ENCODE measurements around the gene ZNF219. TPM values are rescaled to one million over a fixed set of nuclear protein-coding genes. Genes with fewer than 3 reads are reported as not detected.

Gene ZNF219
- total RNA-seq: 5.2 TPM

DNA sequence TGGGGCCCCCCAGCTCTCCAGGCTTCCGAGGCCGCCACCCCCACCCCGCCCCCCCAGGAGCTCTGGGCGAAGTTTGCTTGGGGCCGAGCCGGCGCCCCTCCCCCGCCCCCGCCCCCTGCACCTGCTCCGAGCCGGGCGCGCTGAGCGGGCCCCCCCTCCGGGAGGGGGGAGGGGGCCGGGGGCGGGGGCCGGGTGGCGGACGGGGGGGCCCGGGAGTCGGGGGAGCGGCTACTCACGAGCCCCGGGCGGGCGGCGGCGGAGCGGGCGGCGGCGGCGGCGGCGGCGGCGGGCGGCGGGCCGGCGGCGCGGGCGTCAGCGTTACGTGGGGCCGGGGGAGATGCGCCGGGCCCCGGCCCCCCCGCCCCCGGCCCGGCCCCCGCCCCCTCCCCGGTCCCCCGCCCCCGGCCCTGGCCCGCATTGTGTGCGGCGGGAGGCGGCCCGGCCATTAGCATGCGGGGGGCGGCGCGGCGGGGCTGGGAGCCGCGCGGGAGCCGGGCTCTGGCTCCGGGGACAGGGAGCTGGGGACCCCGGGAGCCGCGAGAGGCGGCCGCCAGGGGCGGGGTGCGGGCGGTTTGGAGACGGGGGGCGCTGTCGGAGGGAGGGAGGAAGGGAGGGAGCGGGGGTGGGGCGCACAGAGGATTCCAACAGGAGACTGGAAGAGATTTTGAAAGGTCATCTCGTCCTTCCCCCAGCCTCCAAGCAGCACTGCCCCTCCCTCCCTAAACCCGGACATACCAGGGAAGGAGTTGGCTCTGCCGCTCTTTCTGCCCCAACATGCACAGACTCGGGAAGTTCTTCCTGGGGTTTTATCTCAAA is at the start of gene ZNF219:
ZNF219 (minus strand) TSS at position 580 of the 816 bp plus-strand sequence. CDS start 5,064 bp downstream, outside the sequence.
- H3K9ac ChIP-seq (ENCODE audit: low read depth in 1 of 3, low read length in 3 of 3): peak within 1 kb of the TSS; percentile 74 to 82 (median 82)
- H3K9me3 ChIP-seq (ENCODE audit: control insufficient read depth in 3 of 3, low read length in 3 of 3): no peaks in the 10 kb centered on the region
- peaks cover 0 to 1% (median under 1%) of the 10 kb centered on the region in 3 donors for H3K36me3 ChIP-seq (ENCODE audit: control insufficient read depth in 3 of 3, insufficient read depth in 3 of 3, low read length in 3 of 3)
- peak within 1 kb of the TSS; percentile 76 to 86 (median 82) for H3K4me3 ChIP-seq (ENCODE audit: low read length in 3 of 3)
- H3K27ac ChIP-seq (ENCODE audit: low read depth, low read length): peak within 1 kb of the TSS; percentile 84
- H3K27me3 ChIP-seq (ENCODE audit: control insufficient read depth in 3 of 3, insufficient read depth in 3 of 3, low read length in 3 of 3): no peaks in the 10 kb centered on the region
- peaks cover 22 to 35% (median 25%) of the 10 kb centered on the region in 3 donors for H3K4me1 ChIP-seq (ENCODE audit: control insufficient read depth in 3 of 3, insufficient read depth in 3 of 3, low read length in 3 of 3)

DNA sequence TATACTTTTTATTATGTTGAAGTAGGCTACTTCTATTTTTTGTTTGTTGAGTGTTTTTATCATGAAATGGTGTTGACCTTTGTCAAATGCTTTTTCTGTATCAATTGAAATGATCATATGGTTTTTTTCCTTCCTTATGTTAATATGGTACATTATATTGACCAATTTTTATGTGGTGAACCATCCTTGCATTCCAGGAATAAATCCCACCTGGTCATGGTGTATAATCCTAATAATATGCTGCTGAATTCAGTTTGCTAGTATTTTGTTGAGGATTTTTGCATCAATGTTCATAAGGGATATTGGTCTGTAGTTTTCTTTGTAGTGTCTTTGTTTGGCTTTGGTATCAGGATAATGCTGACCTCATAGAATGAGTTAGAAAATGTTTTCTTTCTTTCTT is 47.0 kb upstream of the ZNF219 start:
- Histone ChIP-seq H3K36me3 (ENCODE audit: control insufficient read depth in 3 of 3, insufficient read depth in 3 of 3, low read length in 3 of 3) (no peaks in the 10 kb centered on the region), H3K27me3 (ENCODE audit: control insufficient read depth in 3 of 3, insufficient read depth in 3 of 3, low read length in 3 of 3) (no peaks in the 10 kb centered on the region), H3K27ac (ENCODE audit: low read depth, low read length) (no peak overlapping the region), H3K9me3 (ENCODE audit: control insufficient read depth in 3 of 3, low read length in 3 of 3) (peaks cover 0 to 2% (median 0%) of the 10 kb centered on the region in 3 donors), H3K4me3 (ENCODE audit: low read length in 3 of 3) (no peak overlapping the region), H3K4me1 (ENCODE audit: control insufficient read depth in 3 of 3, insufficient read depth in 3 of 3, low read length in 3 of 3) (no peaks in the 10 kb centered on the region), H3K9ac (ENCODE audit: low read depth in 1 of 3, low read length in 3 of 3) (no peak overlapping the region)

DNA sequence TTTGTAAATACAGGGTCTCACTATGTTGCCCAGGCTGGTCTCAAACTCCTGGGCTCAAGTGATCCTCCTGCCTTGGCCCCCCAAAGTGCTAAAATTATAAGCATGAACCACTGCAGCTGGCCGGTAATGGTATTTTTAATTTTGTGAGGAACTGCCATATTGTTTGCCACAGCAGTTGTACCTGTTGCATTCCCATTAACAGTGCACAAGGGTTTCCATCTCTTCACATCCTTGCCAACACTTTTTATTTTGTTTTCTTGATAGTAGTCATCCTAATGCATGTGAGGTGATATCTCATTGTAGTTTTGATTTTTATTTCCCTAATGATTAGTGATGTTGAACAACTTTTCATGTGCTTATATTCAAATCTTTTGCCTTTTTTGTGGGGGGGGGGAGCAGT is 43.9 kb upstream of the ZNF219 start:
- Histone ChIP-seq H3K4me1 (ENCODE audit: control insufficient read depth in 3 of 3, insufficient read depth in 3 of 3, low read length in 3 of 3) (no peaks in the 10 kb centered on the region), H3K9ac (ENCODE audit: low read depth in 1 of 3, low read length in 3 of 3) (no peak overlapping the region), H3K36me3 (ENCODE audit: control insufficient read depth in 3 of 3, insufficient read depth in 3 of 3, low read length in 3 of 3) (no peaks in the 10 kb centered on the region), H3K27ac (ENCODE audit: low read depth, low read length) (no peak overlapping the region), H3K4me3 (ENCODE audit: low read length in 3 of 3) (no peak overlapping the region), H3K27me3 (ENCODE audit: control insufficient read depth in 3 of 3, insufficient read depth in 3 of 3, low read length in 3 of 3) (no peaks in the 10 kb centered on the region), H3K9me3 (ENCODE audit: control insufficient read depth in 3 of 3, low read length in 3 of 3) (peaks cover 0 to 2% (median 0%) of the 10 kb centered on the region in 3 donors)

DNA sequence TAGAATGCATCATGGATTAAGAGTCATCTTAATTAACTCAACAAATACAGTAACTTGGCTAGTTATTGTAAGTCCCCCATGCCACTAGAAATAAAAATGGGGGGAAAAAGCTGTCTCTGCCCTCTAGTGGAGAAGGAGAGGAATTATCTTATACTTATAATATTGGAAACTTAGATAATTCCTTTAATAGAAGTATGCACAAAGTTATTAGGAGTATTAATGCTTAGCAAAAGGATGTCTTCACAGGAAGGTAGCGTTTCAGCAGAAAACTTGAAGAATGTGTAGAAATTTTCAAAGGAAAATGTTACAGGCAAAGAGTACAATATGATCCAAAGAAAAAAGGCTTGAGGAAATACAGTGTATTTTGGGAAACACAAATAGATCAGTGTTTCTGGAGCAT is 37.6 kb upstream of the ZNF219 start:
- no peak overlapping the region for H3K9ac ChIP-seq (ENCODE audit: low read depth in 1 of 3, low read length in 3 of 3)
- H3K36me3 ChIP-seq (ENCODE audit: control insufficient read depth in 3 of 3, insufficient read depth in 3 of 3, low read length in 3 of 3): no peaks in the 10 kb centered on the region
- H3K9me3 ChIP-seq (ENCODE audit: control insufficient read depth in 3 of 3, low read length in 3 of 3): no peaks in the 10 kb centered on the region
- no peaks in the 10 kb centered on the region for H3K4me1 ChIP-seq (ENCODE audit: control insufficient read depth in 3 of 3, insufficient read depth in 3 of 3, low read length in 3 of 3)
- no peak overlapping the region for H3K4me3 ChIP-seq (ENCODE audit: low read length in 3 of 3)
- no peak overlapping the region for H3K27ac ChIP-seq (ENCODE audit: low read depth, low read length)
- no peaks in the 10 kb centered on the region for H3K27me3 ChIP-seq (ENCODE audit: control insufficient read depth in 3 of 3, insufficient read depth in 3 of 3, low read length in 3 of 3)

DNA sequence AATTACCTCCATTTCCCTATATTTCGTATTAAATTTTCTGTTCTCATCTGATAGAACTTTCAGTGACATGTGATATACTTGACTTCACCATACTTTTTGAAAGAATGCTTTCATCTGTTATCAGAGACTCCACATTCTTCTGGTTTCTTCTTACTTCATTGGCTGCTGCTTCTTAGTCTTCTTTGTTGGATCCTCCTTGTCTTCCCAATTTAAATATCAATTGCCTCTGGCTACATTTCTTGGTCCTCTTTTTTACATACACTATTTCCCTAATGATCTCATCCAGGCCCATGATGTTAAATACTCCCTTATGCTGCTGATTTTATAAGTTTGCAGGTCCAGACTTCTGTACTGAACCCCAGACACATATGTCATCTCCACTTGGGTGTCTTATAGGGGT is 35.4 kb upstream of the ZNF219 start:
- Histone ChIP-seq H3K36me3 (ENCODE audit: control insufficient read depth in 3 of 3, insufficient read depth in 3 of 3, low read length in 3 of 3) (no peaks in the 10 kb centered on the region), H3K9ac (ENCODE audit: low read depth in 1 of 3, low read length in 3 of 3) (no peak overlapping the region), H3K4me3 (ENCODE audit: low read length in 3 of 3) (no peak overlapping the region), H3K9me3 (ENCODE audit: control insufficient read depth in 3 of 3, low read length in 3 of 3) (no peaks in the 10 kb centered on the region), H3K27me3 (ENCODE audit: control insufficient read depth in 3 of 3, insufficient read depth in 3 of 3, low read length in 3 of 3) (no peaks in the 10 kb centered on the region), H3K27ac (ENCODE audit: low read depth, low read length) (no peak overlapping the region), H3K4me1 (ENCODE audit: control insufficient read depth in 3 of 3, insufficient read depth in 3 of 3, low read length in 3 of 3) (no peaks in the 10 kb centered on the region)

DNA sequence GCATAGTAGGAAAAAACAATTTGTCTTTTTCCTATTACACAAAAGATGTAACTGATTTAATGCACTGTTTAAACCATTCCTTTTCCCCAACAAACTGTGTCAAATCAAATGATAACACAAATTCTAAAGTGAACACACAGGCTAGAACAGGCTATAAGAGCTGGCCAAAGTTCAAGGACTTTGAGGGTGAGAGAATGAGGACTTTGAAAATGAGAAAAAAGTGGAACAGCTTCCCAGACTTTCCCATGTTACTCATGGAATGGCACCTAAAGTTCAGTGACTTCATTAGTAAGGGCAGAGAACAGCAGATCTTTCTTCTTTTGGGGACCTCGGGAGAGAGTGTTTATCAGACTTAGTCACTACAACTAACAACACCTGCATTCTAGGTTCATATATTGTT is 25.0 kb upstream of the ZNF219 start:
- H3K27ac ChIP-seq (ENCODE audit: low read depth, low read length): no peak overlapping the region
- H3K9ac ChIP-seq (ENCODE audit: low read depth in 1 of 3, low read length in 3 of 3): no peak overlapping the region
- H3K27me3 ChIP-seq (ENCODE audit: control insufficient read depth in 3 of 3, insufficient read depth in 3 of 3, low read length in 3 of 3): peaks cover 0 to 4% (median 0%) of the 10 kb centered on the region in 3 donors
- no peaks in the 10 kb centered on the region for H3K4me1 ChIP-seq (ENCODE audit: control insufficient read depth in 3 of 3, insufficient read depth in 3 of 3, low read length in 3 of 3)
- H3K4me3 ChIP-seq (ENCODE audit: low read length in 3 of 3): no peak overlapping the region
- no peaks in the 10 kb centered on the region for H3K9me3 ChIP-seq (ENCODE audit: control insufficient read depth in 3 of 3, low read length in 3 of 3)
- no peaks in the 10 kb centered on the region for H3K36me3 ChIP-seq (ENCODE audit: control insufficient read depth in 3 of 3, insufficient read depth in 3 of 3, low read length in 3 of 3)

DNA sequence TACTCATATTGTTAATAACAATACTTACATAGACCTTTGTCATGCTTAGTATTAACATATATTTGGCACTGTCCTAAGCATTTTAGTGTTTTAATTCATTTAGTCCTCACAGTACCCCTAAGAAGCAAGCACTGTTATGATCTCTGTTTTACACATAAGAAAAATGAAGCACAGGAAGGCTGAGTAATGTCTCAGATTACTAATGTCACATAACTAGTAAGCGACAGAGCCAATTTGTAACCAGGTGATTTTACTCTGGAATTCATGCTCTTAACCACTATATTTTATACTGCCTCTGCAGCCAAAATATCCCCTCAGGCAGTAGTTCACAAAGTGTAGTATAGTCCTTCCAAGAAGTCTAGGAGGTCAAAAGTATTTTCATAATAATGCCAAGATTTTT is 22.7 kb upstream of the ZNF219 start:
- no peaks in the 10 kb centered on the region for H3K36me3 ChIP-seq (ENCODE audit: control insufficient read depth in 3 of 3, insufficient read depth in 3 of 3, low read length in 3 of 3)
- no peak overlapping the region for H3K9ac ChIP-seq (ENCODE audit: low read depth in 1 of 3, low read length in 3 of 3)
- H3K27ac ChIP-seq (ENCODE audit: low read depth, low read length): no peak overlapping the region

DNA sequence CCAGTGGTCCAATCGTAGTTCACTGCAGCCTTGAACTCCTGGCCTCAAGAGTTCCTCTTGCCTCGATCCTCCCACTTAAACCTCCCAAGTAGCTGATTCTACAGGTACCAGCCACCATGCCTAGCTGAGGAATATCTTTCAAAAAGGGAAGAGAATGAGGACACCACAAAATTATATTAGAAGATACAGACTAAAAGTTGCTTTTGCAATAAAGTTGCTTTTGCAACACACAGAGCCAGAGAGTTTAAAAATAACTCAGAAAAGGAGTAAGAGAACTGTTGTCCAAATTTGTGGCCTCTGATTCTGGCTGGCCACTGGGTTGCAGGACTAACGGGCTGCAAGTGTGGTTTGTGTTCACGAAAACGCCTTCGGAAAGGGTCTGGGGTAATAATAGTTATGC is 22.2 kb upstream of the ZNF219 start:
- H3K9me3 ChIP-seq (ENCODE audit: control insufficient read depth in 3 of 3, low read length in 3 of 3): no peaks in the 10 kb centered on the region
- H3K4me3 ChIP-seq (ENCODE audit: low read length in 3 of 3): no peak overlapping the region
- H3K27me3 ChIP-seq (ENCODE audit: control insufficient read depth in 3 of 3, insufficient read depth in 3 of 3, low read length in 3 of 3): peaks cover 0 to 4% (median 0%) of the 10 kb centered on the region in 3 donors
- no peak overlapping the region for H3K9ac ChIP-seq (ENCODE audit: low read depth in 1 of 3, low read length in 3 of 3)
- H3K27ac ChIP-seq (ENCODE audit: low read depth, low read length): no peak overlapping the region
- H3K4me1 ChIP-seq (ENCODE audit: control insufficient read depth in 3 of 3, insufficient read depth in 3 of 3, low read length in 3 of 3): no peaks in the 10 kb centered on the region
- no peaks in the 10 kb centered on the region for H3K36me3 ChIP-seq (ENCODE audit: control insufficient read depth in 3 of 3, insufficient read depth in 3 of 3, low read length in 3 of 3)

More for the DNA sequence above, 22.7 kb upstream of the ZNF219 start:
- H3K27me3 ChIP-seq (ENCODE audit: control insufficient read depth in 3 of 3, insufficient read depth in 3 of 3, low read length in 3 of 3): peaks cover 0 to 4% (median 0%) of the 10 kb centered on the region in 3 donors
- no peaks in the 10 kb centered on the region for H3K4me1 ChIP-seq (ENCODE audit: control insufficient read depth in 3 of 3, insufficient read depth in 3 of 3, low read length in 3 of 3)
- no peaks in the 10 kb centered on the region for H3K9me3 ChIP-seq (ENCODE audit: control insufficient read depth in 3 of 3, low read length in 3 of 3)
- no peak overlapping the region for H3K4me3 ChIP-seq (ENCODE audit: low read length in 3 of 3)

DNA sequence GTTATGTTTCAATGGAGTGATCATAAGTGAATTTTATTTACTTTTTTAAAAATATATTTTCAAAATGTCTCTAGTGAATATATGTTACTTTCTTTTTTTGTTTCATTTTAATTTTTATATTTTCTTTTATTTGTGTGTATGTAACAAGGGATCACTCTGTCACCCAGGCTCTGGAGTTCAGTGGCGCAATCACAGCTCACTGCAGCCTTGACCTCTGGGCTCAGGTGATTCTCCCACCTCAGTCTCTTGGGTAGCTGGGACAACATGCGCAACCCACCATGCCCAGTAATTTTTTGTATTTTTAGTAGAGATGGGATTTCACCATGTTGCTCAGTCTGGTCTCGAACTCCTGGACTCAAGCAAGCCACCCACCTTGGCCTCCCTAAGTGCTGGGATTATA is 20.5 kb upstream of the ZNF219 start:
- Histone ChIP-seq H3K4me1 (ENCODE audit: control insufficient read depth in 3 of 3, insufficient read depth in 3 of 3, low read length in 3 of 3) (no peaks in the 10 kb centered on the region), H3K27me3 (ENCODE audit: control insufficient read depth in 3 of 3, insufficient read depth in 3 of 3, low read length in 3 of 3) (peaks cover 0 to 4% (median 0%) of the 10 kb centered on the region in 3 donors), H3K9me3 (ENCODE audit: control insufficient read depth in 3 of 3, low read length in 3 of 3) (no peaks in the 10 kb centered on the region), H3K9ac (ENCODE audit: low read depth in 1 of 3, low read length in 3 of 3) (no peak overlapping the region), H3K27ac (ENCODE audit: low read depth, low read length) (no peak overlapping the region), H3K36me3 (ENCODE audit: control insufficient read depth in 3 of 3, insufficient read depth in 3 of 3, low read length in 3 of 3) (no peaks in the 10 kb centered on the region), H3K4me3 (ENCODE audit: low read length in 3 of 3) (no peak overlapping the region)

DNA sequence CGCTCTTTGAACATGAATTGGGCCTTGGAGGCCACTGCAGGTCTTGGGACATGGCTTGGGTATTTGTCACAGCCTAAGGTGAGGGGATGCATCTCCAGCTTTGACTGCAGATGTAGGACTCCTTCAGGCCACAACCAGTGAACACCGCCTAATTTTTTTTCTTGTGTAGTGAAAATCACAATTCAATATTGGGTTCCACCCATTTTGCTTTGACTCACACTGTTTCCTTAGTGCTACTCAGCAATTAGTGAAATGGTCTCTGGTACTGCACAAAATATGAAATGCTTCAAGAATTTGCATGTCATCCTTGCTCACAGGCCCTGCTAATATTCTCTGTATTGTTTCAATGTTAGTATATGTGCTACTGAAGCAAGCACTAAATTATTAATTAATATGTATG is 14.9 kb upstream of the ZNF219 start:
- Histone ChIP-seq H3K4me3 (ENCODE audit: low read length in 3 of 3) (no peak overlapping the region), H3K9ac (ENCODE audit: low read depth in 1 of 3, low read length in 3 of 3) (no peak overlapping the region), H3K36me3 (ENCODE audit: control insufficient read depth in 3 of 3, insufficient read depth in 3 of 3, low read length in 3 of 3) (no peaks in the 10 kb centered on the region), H3K27ac (ENCODE audit: low read depth, low read length) (no peak overlapping the region), H3K4me1 (ENCODE audit: control insufficient read depth in 3 of 3, insufficient read depth in 3 of 3, low read length in 3 of 3) (peaks cover 0 to 6% (median 0%) of the 10 kb centered on the region in 3 donors), H3K9me3 (ENCODE audit: control insufficient read depth in 3 of 3, low read length in 3 of 3) (no peaks in the 10 kb centered on the region), H3K27me3 (ENCODE audit: control insufficient read depth in 3 of 3, insufficient read depth in 3 of 3, low read length in 3 of 3) (no peaks in the 10 kb centered on the region)
